Glomerular endothelial cell (primary cell): ENCODE results near the gene SLX4IP. TPM values are rescaled to one million over a fixed set of nuclear protein-coding genes. Genes with fewer than 3 reads are reported as not detected.
"Not testable (repeated sequence)": the region's sequence is repeated elsewhere in the genome, so short reads cannot be mapped to it uniquely, and the experiment has no call there.

ENCODE experiments used
- DNase-seq: peaks from one replicate; pipeline ENCODE4 v3.0.0-alpha.2; 2011; ENCODE audit warnings: low read depth, low spot score; ENCODE audit errors: extremely low read depth
- total RNA-seq: library from RNA; depleted of rRNA; stranded (reverse); fragments of >200 nt; gene quantifications from 2 replicates; pipeline ENCODE4 v1.2.3, GENCODE V29; 2015

The SLX4IP gene
- total RNA-seq, 1 donor from 2014 or later, result 3.4 TPM

- DNase-seq, result no peak
Observed at GRCh38 chr20:10565922-10566897, 131.1 kb downstream of the SLX4IP start.

- no peak for DNase-seq
Observed at GRCh38 chr20:10568032-10568431, 132.9 kb downstream of the SLX4IP start.

GRCh38 chr20:10571313-10571815 is 136.3 kb downstream of the SLX4IP start:
- no peak for DNase-seq

DNA sequence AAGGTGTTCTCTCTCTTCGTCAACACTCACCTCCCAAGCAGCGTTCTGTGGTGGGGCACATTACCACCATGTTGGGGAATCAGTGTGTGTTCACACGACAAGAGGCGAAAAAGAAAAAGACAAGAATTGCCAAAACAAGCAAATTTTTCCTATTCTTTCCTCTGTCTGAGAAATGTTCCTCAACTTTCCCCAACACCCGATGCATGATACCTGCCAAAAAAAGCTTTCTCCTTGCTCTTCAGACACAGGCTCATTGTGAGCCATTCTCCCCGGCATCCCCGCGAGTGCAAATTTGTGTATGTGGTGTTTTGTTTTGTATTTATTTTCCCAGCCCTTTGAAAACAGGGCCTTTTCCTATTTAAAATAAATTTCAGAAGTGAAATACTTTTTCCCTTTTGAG is 137.7 kb downstream of the SLX4IP start:
- no peak for DNase-seq

- DNase-seq, result no peak
Observed at GRCh38 chr20:10573273-10573950, 138.3 kb downstream of the SLX4IP start.

DNA sequence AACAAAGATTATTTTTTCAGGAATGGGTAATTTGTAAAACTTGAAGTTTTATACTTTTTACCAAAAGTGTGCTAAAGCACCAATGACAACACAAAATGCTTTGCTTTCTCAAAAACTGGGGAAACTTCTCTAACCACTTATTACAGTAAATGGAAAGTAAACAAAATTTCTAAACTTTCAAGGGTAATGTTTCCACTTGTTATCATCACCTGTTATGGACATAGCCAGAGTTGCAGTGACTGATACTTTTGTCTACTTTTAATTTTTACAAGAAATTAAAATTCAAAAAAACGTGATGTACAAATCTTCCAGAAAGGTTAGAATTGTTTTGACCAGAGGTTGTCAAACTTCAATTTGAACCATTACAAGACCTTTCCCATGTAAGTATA is 138.8 kb downstream of the SLX4IP start:
- no peak for DNase-seq

GRCh38 chr20:10576411-10577090 is 141.4 kb downstream of the SLX4IP start:
- DNase-seq, result no peak

- DNase-seq, result no peak
Observed at GRCh38 chr20:10577648-10578047, 142.5 kb downstream of the SLX4IP start.

DNA sequence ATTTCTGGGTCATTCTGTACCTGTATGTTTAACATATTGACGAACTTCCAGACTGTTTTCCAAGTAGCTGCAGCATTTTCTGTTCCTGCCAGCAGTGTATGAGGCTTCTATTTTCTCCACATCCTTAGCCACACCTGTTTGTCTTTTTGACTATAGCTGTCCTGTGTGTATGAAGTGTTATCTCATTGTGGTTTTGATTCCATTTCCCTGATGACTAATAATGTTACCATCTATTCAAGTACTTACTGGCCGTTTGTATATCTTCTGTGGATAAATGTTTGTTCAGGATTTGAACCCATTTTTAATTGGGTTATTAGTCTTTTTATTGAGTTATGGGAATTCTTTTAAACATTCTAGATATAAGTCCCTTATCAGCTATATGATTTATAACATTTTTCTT is 143.5 kb downstream of the SLX4IP start:
- no peak for DNase-seq

DNA sequence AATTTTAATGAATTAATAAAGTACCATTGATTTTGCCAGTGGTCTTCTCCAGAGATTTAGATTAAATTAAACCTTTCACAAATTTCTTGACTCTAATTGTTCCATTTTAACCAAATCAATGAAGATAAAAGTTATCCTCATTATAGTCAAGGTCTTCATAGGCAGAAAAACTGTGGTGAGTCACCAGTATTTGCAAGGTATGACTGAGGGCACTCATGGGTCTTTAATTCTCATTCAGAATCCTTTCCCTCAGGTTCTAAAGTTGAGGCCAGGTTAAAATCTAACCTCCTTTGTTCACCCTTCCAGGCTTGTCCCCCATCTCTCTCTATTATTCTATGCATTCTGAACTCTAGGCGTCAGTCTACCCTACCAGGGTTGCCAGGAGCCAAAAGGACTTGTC is 144.8 kb downstream of the SLX4IP start:
- DNase-seq, result no peak

DNA sequence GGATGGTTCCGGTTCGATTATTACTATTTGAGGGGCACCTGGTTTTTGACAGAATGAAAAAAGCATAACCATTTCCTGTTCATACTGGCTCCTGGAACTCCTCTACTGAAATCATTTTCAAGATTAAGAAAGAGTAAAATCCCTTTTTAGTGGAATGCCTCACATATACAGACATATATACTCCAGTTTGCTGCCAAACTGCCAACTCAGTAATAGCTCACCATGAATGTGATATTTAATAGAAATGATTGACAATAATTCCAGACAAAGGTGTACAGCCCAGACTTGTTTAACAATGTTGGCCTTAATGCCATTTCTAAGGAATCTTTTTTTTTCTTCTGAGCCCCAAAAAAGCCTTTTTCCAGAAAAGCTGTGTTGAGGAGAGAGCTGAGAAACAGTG is 145.6 kb downstream of the SLX4IP start:
- no peak for DNase-seq

- DNase-seq, result no peak
Observed at GRCh38 chr20:10581823-10582222, 146.7 kb downstream of the SLX4IP start.

- DNase-seq, result no peak
Observed at GRCh38 chr20:10584371-10584770, 149.3 kb downstream of the SLX4IP start.

GRCh38 chr20:10585308-10585707 is 150.2 kb downstream of the SLX4IP start:
- no peak for DNase-seq

DNA sequence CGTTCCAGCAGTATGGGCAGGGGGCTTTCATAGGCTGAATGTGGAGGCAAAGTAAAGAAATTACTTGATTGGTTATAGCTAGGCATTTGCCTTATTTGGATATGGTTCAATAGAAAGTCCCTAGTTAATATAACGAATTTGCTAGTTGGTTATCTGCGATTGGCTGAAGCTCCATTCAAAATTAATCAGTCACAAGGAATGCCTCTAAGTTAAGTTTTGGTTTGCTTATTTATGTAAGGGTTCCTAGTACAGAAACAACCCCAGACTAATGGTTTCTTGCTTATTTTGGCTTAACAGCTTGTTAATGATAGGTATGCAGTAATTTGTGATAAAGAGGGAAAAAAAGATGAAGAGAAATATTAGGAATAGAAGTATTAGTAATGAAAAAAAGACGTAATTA is 151.2 kb downstream of the SLX4IP start:
- no peak for DNase-seq

GRCh38 chr20:10590446-10590845 is 155.3 kb downstream of the SLX4IP start:
- DNase-seq, result not testable (repeated sequence)

DNA sequence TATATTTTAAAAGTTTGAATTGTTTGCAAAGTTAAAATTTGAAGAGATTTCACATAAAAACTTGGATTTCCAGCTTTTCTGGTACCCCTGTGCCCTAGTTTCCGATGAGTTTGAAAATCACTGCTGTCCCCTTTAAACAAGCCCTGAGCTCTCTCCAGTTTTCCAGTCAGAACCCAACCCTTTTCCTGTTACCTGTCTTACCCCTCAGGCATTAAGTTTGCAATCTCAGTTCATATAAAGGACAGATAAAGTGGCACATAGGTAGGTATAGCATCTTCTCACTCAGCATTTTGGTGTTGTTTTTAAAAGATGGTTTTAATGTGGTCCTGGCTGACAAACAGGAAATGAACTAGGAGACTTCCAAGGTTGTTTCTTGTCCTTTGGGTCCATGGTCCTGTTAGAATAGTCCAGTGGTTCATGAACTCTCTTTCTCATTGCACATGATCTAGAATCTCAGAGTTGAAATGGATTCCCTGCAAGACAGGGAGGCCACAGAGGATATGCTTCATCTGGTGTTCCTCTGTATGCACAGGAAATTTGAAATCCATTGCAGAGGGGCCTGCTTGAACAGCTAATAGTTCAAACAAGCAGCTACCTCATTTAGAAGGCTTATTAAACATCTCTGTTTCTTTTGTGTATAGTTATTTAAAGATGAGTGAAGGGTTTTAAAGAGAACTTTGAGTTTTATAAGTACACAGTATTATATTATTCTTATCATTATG is 156.0 kb downstream of the SLX4IP start:
- no peak for DNase-seq

- DNase-seq, result no peak
Observed at GRCh38 chr20:10591946-10592521, 156.9 kb downstream of the SLX4IP start.

DNA sequence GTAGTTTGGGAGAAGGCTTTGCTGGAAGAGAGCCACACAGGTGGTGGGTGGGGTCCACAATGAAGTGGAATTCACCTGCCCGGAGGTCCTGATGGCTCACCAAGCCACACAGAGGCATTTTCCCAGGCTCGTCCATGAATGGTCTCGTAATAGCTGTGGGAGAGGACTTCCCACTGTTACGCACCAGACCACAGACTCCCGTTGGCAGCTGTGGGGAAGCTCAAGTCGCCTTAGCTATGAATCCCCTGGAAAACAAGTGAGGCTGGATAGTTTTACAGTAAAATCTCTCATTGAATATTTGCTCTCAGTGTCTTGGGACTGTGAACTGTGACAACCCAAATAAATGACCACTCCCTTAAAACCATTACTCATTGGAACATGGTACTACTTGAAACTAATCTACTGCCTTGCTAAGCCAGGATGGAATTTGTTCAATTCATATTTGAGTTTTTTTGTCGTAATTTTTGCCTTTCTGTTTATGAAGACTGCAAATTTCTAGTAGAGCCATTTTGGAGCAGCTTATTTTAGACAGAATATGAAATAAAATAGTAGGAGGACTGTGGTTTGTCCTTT is 159.3 kb downstream of the SLX4IP start:
- DNase-seq, result no peak

GRCh38 chr20:10595266-10595665 is 160.2 kb downstream of the SLX4IP start:
- DNase-seq, result no peak
